T-cell (primary cell): Measurements from ENCODE around the gene SIPA1L3. TPM values are rescaled to one million over a fixed set of nuclear protein-coding genes. Genes with fewer than 3 reads are reported as not detected.
A peak's percentile ranks its signal among the peaks of the same experiment; 100 is the strongest.

Experiments used
- ATAC-seq, 4 experiments: fragments of 200-7000 bp in 3 of 4; fragments of 150-1000 bp in 1 of 4; cut with Tn5 transposase; replicated peaks in 1 of 4; 1 replicate in 3 of 4; 2 replicates in 1 of 4; pipeline ENCODE4 v1.10.0; 2021; ENCODE audit warnings: moderate library complexity in 3 of 4, mild to moderate bottlenecking in 2 of 4, moderate number of reproducible peaks in 1 of 4
- CTCF ChIA-PET, 2 donors: fragments of 300-600 bp; sonication (Branson Sonifier 250); formaldehyde crosslinking; loops; one replicate each; lab custom pipeline; 2022; ENCODE audit warnings: antibody characterized with exemption in 2 of 2; lab: Charles Lee
- POLR2A ChIA-PET, 2 donors: fragments of 300-600 bp; sonication (Branson Sonifier 250); formaldehyde crosslinking; loops; one replicate each; lab custom pipeline; 2022; ENCODE audit warnings: antibody characterized with exemption in 2 of 2; lab: Charles Lee
- DNase-seq, 35 experiments: peaks; one replicate each; pipeline versions ENCODE4 v3.0.0 to v3.0.0-alpha.2; 2013 to 2023
- H3K27ac ChIP-seq: one replicate; pipeline ENCODE4 v1.5.1; 2013; ENCODE audit warnings: low read length
- H3K27me3 ChIP-seq, 2 experiments: replicated peaks in 1 of 2; 1 replicate in 1 of 2; 2 replicates in 1 of 2; pipeline versions ENCODE4 v1.6.1 to v1.7.0; 2013; ENCODE audit warnings: low read length in 1 of 2, mixed read lengths in 1 of 2; ENCODE audit not compliant: control insufficient read depth in 2 of 2, insufficient read depth in 2 of 2; ENCODE audit errors: extremely low read depth in 1 of 2
- H3K36me3 ChIP-seq, 2 donors: 1 replicate in 1 of 2; 2 replicates in 1 of 2; pipeline versions ENCODE4 v1.6.1 to v1.7.0; 2013; ENCODE audit warnings: low read length in 1 of 2; ENCODE audit not compliant: control insufficient read depth in 2 of 2, insufficient read depth in 1 of 2; ENCODE audit errors: extremely low read depth in 1 of 2
- H3K4me1 ChIP-seq, 2 experiments: 1 replicate in 1 of 2; 2 replicates in 1 of 2; pipeline versions ENCODE4 v1.6.1 to v1.7.0; 2013; ENCODE audit warnings: low read length in 2 of 2, mixed read lengths in 1 of 2; ENCODE audit not compliant: insufficient read depth in 2 of 2, control insufficient read depth in 1 of 2; ENCODE audit errors: extremely low read depth in 1 of 2
- H3K4me3 ChIP-seq, 2 donors: 1 replicate in 1 of 2; 2 replicates in 1 of 2; pipeline versions ENCODE4 v1.5.1 to v1.7.0; 2013; ENCODE audit warnings: mild to moderate bottlenecking in 2 of 2, low read length in 1 of 2, moderate library complexity in 1 of 2; ENCODE audit not compliant: control insufficient read depth in 1 of 2; ENCODE audit errors: extremely low read depth in 1 of 2
- H3K9me3 ChIP-seq: 2 replicates; pipeline ENCODE4 v1.7.0; 2013
- H3K27ac Mint-ChIP-seq, 2 donors: one replicate each; pipeline ENCODE4 v1.8.0; 2020 to 2021; ENCODE audit warnings: mild to moderate bottlenecking in 2 of 2, mixed read lengths in 2 of 2
- H3K27me3 Mint-ChIP-seq, 2 donors: one replicate each; pipeline ENCODE4 v1.8.0; 2021 to 2022; ENCODE audit warnings: mixed read lengths in 2 of 2
- H3K36me3 Mint-ChIP-seq: one replicate; pipeline ENCODE4 v1.8.0; 2021; ENCODE audit warnings: mixed read lengths
- H3K4me1 Mint-ChIP-seq, 3 donors: one replicate each; pipeline ENCODE4 v1.8.0; 2020 to 2022; ENCODE audit warnings: mixed read lengths in 3 of 3, mild to moderate bottlenecking in 1 of 3
- H3K4me3 Mint-ChIP-seq, 3 donors: one replicate each; pipeline ENCODE4 v1.8.0; 2020 to 2022; ENCODE audit warnings: mild to moderate bottlenecking in 3 of 3, mixed read lengths in 3 of 3, moderate library complexity in 3 of 3
- H3K9me3 Mint-ChIP-seq, 3 donors: one replicate each; pipeline ENCODE4 v1.8.0; 2020 to 2022; ENCODE audit warnings: mixed read lengths in 3 of 3
- WGBS: methylation state at CpG from one replicate; pipeline ENCODE4 v1.1.5; 2013; ENCODE audit warnings: missing lambda C conversion rate; ENCODE audit not compliant: insufficient coverage; 5-methylcytosine and 5-hydroxymethylcytosine counted together
- total RNA-seq, 35 experiments: library from RNA in 6 of 35; stranded (reverse) in 6 of 35; fragments of 120-200 nt in 1 of 35; gene quantifications; one replicate each; pipeline versions ENCODE4 v1.2.1 to v1.2.4 and lab custom pipeline; 2013 to 2026

SIPA1L3 gene
- total RNA-seq, 5 donors from 2014 or later (not counting 1 experiment from before 2014, with no cell fraction given), result 26.2 to 40.6 (median 35.5) TPM

- H3K27me3 ChIP-seq, result no peaks in the 10 kb centered on the region
- no peaks in the 10 kb centered on the region for H3K9me3 ChIP-seq
- H3K36me3 ChIP-seq, result peaks cover 0 to 2% of the 10 kb centered on the region in 2 donors
- peaks cover 10% of the 10 kb centered on the region for H3K36me3 Mint-ChIP-seq
- 84% methylated on average over 17 of the region's 17 CpGs for WGBS
- H3K27me3 Mint-ChIP-seq, result no peaks in the 10 kb centered on the region
- no peak overlapping the region for H3K4me3 ChIP-seq
- H3K4me1 ChIP-seq, result no peaks in the 10 kb centered on the region
- no peak overlapping the region for H3K4me3 Mint-ChIP-seq
- POLR2A ChIA-PET, result no interaction called here
- H3K27ac ChIP-seq, result no peak overlapping the region
- DNase-seq (no peak), ATAC-seq (no peak)
- peaks cover 0 to 5% (median 4%) of the 10 kb centered on the region in 3 donors for H3K9me3 Mint-ChIP-seq
- CTCF ChIA-PET, result no interaction called here
- peaks cover 0 to 17% (median 6%) of the 10 kb centered on the region in 3 donors for H3K4me1 Mint-ChIP-seq
- peak overlapping the region in 1 of 2 donors; percentile 17 for H3K27ac Mint-ChIP-seq
These were observed 128.8 kb downstream of the SIPA1L3 start for GRCh38 chr19:38035515-38036495.

GRCh38 chr19:38036707-38037611, 130.0 kb downstream of the SIPA1L3 start:
- WGBS, result 91% methylated on average over 11 of the region's 18 CpGs
- Mint-ChIP-seq H3K27ac (peak overlapping the region in 1 of 2 donors; percentile 22), H3K4me3 (no peak overlapping the region), H3K36me3 (peaks cover 3% of the 10 kb centered on the region), H3K9me3 (no peaks in the 10 kb centered on the region), H3K4me1 (peaks cover 0 to 12% (median 6%) of the 10 kb centered on the region in 3 donors), H3K27me3 (no peaks in the 10 kb centered on the region)
- ChIA-PET CTCF (no interaction called here), POLR2A (no interaction called here)
- Histone ChIP-seq H3K27me3 (no peaks in the 10 kb centered on the region), H3K36me3 (no peaks in the 10 kb centered on the region), H3K9me3 (no peaks in the 10 kb centered on the region), H3K27ac (no peak overlapping the region), H3K4me3 (no peak overlapping the region), H3K4me1 (no peaks in the 10 kb centered on the region)
- DNase-seq (no peak), ATAC-seq (no peak)

- H3K4me3 Mint-ChIP-seq, result no peak overlapping the region
- no peak for ATAC-seq
These were observed 133.0 kb downstream of the SIPA1L3 start for GRCh38 chr19:38039966-38040365.

GRCh38 chr19:38042132-38042531, 135.1 kb downstream of the SIPA1L3 start:
- no peak overlapping the region for H3K27ac Mint-ChIP-seq
- H3K4me1 Mint-ChIP-seq, result peaks cover 24 to 35% (median 32%) of the 10 kb centered on the region in 3 donors
- Histone ChIP-seq H3K9me3 (no peaks in the 10 kb centered on the region), H3K36me3 (no peaks in the 10 kb centered on the region), H3K27ac (no peak overlapping the region), H3K27me3 (no peaks in the 10 kb centered on the region), H3K4me3 (no peak overlapping the region), H3K4me1 (peaks cover 7 to 18% of the 10 kb centered on the region in 2 experiments)
- H3K27me3 Mint-ChIP-seq, result no peaks in the 10 kb centered on the region
- ChIA-PET CTCF (interaction anchor here in 1 of 2 donors (0.7 kb wide), 1 partner anchor 438 kb away, joined by 3 read pairs; no protein-coding TSS in a partner anchor), POLR2A (no interaction called here)
- H3K9me3 Mint-ChIP-seq, result no peaks in the 10 kb centered on the region
- H3K36me3 Mint-ChIP-seq, result no peaks in the 10 kb centered on the region
- ATAC-seq, result no peak
- no peak for DNase-seq
- no CpG with 5 or more reads among the region's 2 CpGs for WGBS
- no peak overlapping the region for H3K4me3 Mint-ChIP-seq

More at GRCh38 chr19:38039966-38040365, 133.0 kb downstream of the SIPA1L3 start:
- H3K36me3 Mint-ChIP-seq, result peaks cover 2% of the 10 kb centered on the region
- Histone ChIP-seq H3K4me3 (no peak overlapping the region), H3K4me1 (no peaks in the 10 kb centered on the region), H3K27ac (no peak overlapping the region), H3K9me3 (no peaks in the 10 kb centered on the region), H3K27me3 (no peaks in the 10 kb centered on the region), H3K36me3 (no peaks in the 10 kb centered on the region)
- H3K9me3 Mint-ChIP-seq, result no peaks in the 10 kb centered on the region
- no peak overlapping the region for H3K27ac Mint-ChIP-seq
- 64% methylated on average over 3 of the region's 6 CpGs for WGBS
- no peaks in the 10 kb centered on the region for H3K27me3 Mint-ChIP-seq
- ChIA-PET POLR2A (no interaction called here), CTCF (no interaction called here)
- DNase-seq, result no peak
- peaks cover 6 to 22% (median 16%) of the 10 kb centered on the region in 3 donors for H3K4me1 Mint-ChIP-seq

GRCh38 chr19:38043649-38044144, 136.7 kb downstream of the SIPA1L3 start:
- Histone ChIP-seq H3K36me3 (no peaks in the 10 kb centered on the region), H3K27me3 (no peaks in the 10 kb centered on the region), H3K4me3 (no peak overlapping the region), H3K27ac (no peak overlapping the region), H3K9me3 (no peaks in the 10 kb centered on the region), H3K4me1 (peaks cover 21 to 34% of the 10 kb centered on the region in 2 experiments)
- Mint-ChIP-seq H3K4me1 (peaks cover 39 to 50% (median 48%) of the 10 kb centered on the region in 3 donors), H3K36me3 (no peaks in the 10 kb centered on the region), H3K9me3 (no peaks in the 10 kb centered on the region), H3K27me3 (no peaks in the 10 kb centered on the region), H3K27ac (no peak overlapping the region), H3K4me3 (no peak overlapping the region)
- ChIA-PET POLR2A (no interaction called here), CTCF (interaction anchor here in 1 of 2 donors (0.5 kb wide), 1 partner anchor 132 kb away, joined by 6 read pairs; no protein-coding TSS in a partner anchor)
- DNase-seq (no peak), ATAC-seq (no peak)
- 89% methylated on average over 4 of the region's 5 CpGs for WGBS
